NCI-H2196 (cell line): ENCODE measurements around the gene CDK15.

Experiments used
- DNase-seq: peaks from one replicate; lab custom pipeline; 2025; ENCODE audit not compliant: unreplicated experiment; lab: John Stamatoyannopoulos, UW

Gene CDK15

DNA sequence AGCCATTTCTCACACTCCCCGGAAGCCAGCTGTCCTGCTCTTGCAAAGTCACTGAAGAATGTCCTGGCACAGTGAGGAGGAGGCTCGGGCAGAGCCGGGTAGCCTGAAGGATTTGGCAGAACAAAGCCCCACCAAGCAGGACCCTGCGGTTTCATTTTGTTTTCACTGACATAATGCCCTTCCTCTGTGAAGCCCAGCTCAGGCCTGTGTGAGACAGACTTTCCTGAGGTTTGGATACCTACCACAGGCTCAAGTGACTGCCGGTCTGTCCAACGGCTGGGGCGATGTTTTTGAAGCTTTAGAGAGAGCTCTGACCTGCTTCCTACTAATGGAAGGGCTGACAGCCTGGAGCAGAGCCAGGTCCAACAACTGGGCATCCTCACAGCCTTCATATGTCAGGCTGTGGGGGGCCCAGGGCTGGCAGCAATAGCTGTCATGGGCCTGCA lies 127.5 kb downstream of the CDK15 start:
- no peak for DNase-seq

GRCh38 chr2:201936817-201937216 lies 130.5 kb downstream of the CDK15 start:
- DNase-seq = no peak

DNA sequence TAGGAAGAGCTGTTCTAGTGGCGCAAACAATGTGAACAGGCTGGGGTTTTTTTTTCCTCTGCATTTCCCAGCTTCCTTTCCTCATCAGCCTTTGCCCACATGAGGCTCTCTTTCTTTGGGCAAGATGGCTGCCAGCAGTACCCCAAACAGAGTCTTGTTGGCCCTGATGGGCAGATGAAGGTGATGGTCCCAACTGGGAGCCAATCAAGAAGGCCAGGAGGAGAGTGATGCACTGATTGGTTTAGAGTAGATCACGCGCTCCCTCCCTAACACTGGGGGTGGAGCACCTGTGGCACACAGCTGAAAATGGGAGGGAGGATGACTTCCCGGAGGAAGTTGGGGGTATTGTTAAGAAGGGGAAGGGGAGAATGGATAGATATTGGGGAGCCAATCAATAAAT lies 131.0 kb downstream of the CDK15 start:
- no peak for DNase-seq

DNA sequence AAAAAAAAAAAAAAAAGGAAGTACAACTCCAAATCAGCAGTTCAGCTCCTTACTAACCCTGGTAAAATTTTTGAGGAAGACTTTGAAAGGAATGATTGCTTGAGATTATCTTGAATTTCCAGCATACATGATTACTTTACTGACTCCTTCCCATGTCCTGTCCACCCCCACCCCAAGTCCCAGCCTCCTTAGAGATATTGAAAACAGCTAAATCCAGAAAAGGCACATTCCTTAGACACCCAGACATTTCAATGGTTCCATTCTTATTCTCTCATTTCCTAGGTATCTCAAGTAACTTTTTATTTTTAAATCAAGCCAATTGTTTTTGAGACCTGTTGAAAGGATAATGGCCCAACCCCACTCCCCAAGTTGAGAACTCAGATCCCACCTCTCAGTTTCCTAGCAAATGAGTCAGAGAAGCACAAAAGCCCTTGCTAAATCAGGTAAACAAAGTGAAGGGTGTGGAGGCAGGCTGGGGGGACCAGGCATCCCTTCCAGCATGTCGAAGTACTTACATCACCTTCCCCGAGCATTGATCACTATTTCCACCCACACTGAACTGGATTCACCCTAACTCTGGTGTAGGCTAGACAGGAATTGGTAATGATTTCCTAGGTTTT lies 131.9 kb downstream of the CDK15 start:
- no peak for DNase-seq

GRCh38 chr2:201938781-201939180 lies 132.4 kb downstream of the CDK15 start:
- DNase-seq = no peak

DNA sequence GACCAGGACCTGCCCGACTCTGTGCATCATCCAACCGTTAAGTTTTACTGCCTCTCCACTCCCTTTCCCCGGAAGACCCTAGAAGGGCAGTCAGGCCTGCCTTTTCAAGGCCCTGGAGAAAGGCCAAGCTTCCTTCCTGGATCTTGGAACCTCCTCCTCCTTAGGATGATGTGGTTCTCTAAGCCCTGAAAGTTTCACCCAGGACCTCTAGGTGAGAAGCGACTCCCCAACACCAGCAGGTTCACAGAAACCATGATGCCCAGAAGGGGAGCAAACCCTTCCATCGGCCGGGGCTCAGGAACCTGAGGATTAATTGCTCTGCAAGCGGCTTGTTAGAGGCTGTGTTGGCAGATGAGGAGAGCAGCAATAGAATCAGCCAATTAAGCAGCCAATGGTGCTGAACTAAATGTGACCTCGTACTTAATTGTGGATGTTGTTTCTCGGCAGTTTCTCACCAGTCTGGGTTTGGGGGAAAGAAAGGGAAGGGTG lies 133.2 kb downstream of the CDK15 start:
- no peak for DNase-seq

DNA sequence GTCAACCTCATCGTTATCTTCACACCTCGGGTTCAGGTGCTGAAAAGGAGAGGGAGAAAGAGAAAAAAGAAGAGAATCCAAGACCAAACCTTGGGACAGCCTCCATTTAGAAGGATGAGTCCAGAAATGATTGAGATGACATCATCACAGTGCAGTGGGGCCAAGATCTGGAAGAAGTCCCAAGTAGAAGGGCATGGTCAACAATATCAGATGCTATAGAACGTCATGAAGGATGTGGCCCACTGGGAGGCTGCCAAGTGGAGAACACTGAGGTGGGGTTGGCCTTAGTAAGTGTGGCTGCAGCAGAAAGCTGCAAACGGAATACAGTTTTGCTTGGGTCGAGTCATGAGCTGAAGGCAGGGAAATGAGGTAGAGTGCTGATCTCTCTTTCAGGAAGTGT lies 136.2 kb downstream of the CDK15 start:
- DNase-seq = no peak
